GM23338 (cell line): ENCODE measurements around the gene SLC12A5. TPM values are rescaled to one million over a fixed set of nuclear protein-coding genes. Genes with fewer than 3 reads are reported as not detected.

ENCODE experiments used
- ATAC-seq: fragments of 200-7000 bp; cut with Tn5 transposase; 3 replicates; pipeline ENCODE4 v1.9.1; 2020
- DNase-seq: peaks from one replicate; pipeline ENCODE4 v3.0.0-alpha.2; 2015; ENCODE audit warnings: low spot score
- H2AFZ ChIP-seq: fragments of 200-600 bp; sonication (generic); 2 replicates; pipeline ENCODE4 v1.8.0; 2016; ENCODE audit warnings: antibody characterized with exemption, mild to moderate bottlenecking, moderate library complexity
- H3F3A ChIP-seq: fragments of 200-600 bp; sonication (generic); replicated peaks from 2 replicates; pipeline ENCODE4 v1.8.0; 2017; ENCODE audit warnings: antibody characterized with exemption, mixed run types, low read depth
- H3K27ac ChIP-seq: fragments of 200-600 bp; sonication (generic); 2 replicates; pipeline ENCODE4 v1.6.1; 2016; ENCODE audit warnings: low read depth
- H3K27me3 ChIP-seq: fragments of 200-600 bp; sonication (generic); 2 replicates; pipeline ENCODE4 v1.8.0; 2016; ENCODE audit warnings: mild to moderate bottlenecking, mixed run types, moderate library complexity; ENCODE audit not compliant: insufficient read depth
- H3K36me3 ChIP-seq: fragments of 200-600 bp; sonication (generic); 2 replicates; pipeline ENCODE4 v1.8.0; 2016; ENCODE audit warnings: mild to moderate bottlenecking; ENCODE audit not compliant: insufficient read depth
- H3K4me1 ChIP-seq: fragments of 200-600 bp; sonication (generic); 2 replicates; pipeline ENCODE4 v1.8.0; 2016; ENCODE audit warnings: mild to moderate bottlenecking, moderate library complexity; ENCODE audit not compliant: insufficient read depth
- H3K4me2 ChIP-seq: fragments of 200-600 bp; sonication (generic); 2 replicates; pipeline ENCODE4 v1.7.1; 2017; ENCODE audit warnings: mixed run types
- H3K4me3 ChIP-seq: fragments of 200-600 bp; sonication (generic); 2 replicates; pipeline ENCODE4 v1.6.1; 2016; ENCODE audit warnings: mixed run types
- H3K79me2 ChIP-seq: fragments of 200-600 bp; sonication (generic); replicated peaks from 2 replicates; pipeline ENCODE4 v1.8.0; 2017; ENCODE audit warnings: mild to moderate bottlenecking; ENCODE audit not compliant: insufficient read depth
- H3K9me2 ChIP-seq: fragments of 200-600 bp; sonication (generic); 2 replicates; pipeline ENCODE4 v1.8.0; 2017; ENCODE audit not compliant: insufficient read depth
- H4K20me1 ChIP-seq: fragments of 200-600 bp; sonication (generic); replicated peaks from 2 replicates; pipeline ENCODE4 v1.8.0; 2017; ENCODE audit warnings: mild to moderate bottlenecking; ENCODE audit not compliant: insufficient read depth
- H3K27ac Mint-ChIP-seq: 2 replicates; pipeline ENCODE4 v1.8.0; 2020; ENCODE audit warnings: inconsistent platforms, mild to moderate bottlenecking, moderate library complexity, mixed read lengths
- H3K27me3 Mint-ChIP-seq: 3 replicates; pipeline ENCODE4 v1.8.0; 2022; ENCODE audit warnings: low read depth, mild to moderate bottlenecking, moderate library complexity, mixed read lengths, inconsistent platforms; ENCODE audit not compliant: insufficient read depth, poor library complexity
- H3K36me3 Mint-ChIP-seq: 3 replicates; pipeline ENCODE4 v1.8.0; 2021; ENCODE audit warnings: low read depth, mild to moderate bottlenecking, inconsistent platforms, moderate library complexity, mixed read lengths
- H3K4me1 Mint-ChIP-seq: 3 replicates; pipeline ENCODE4 v1.8.0; 2020; ENCODE audit warnings: mild to moderate bottlenecking, inconsistent platforms, mixed read lengths
- H3K4me3 Mint-ChIP-seq: 3 replicates; pipeline ENCODE4 v1.8.0; 2021; ENCODE audit warnings: moderate library complexity, mild to moderate bottlenecking, inconsistent platforms, mixed read lengths
- H3K9me3 Mint-ChIP-seq: 3 replicates; pipeline ENCODE4 v1.8.0; 2020; ENCODE audit warnings: moderate library complexity, mild to moderate bottlenecking, inconsistent platforms, mixed read lengths
- CREB1 ChIP-seq: fragments of 250-450 bp; sonication (Bioruptor Pico); IDR thresholded peaks from 2 replicates; pipeline ENCODE4 v1.5.0; 2020; ENCODE audit warnings: low read depth, mild to moderate bottlenecking, moderate library complexity
- NANOG ChIP-seq: IDR thresholded peaks from 2 replicates; pipeline ENCODE4 v1.6.1; 2016; ENCODE audit warnings: antibody characterized with exemption, borderline replicate concordance
- POLR2AphosphoS5 ChIP-seq: IDR thresholded peaks from 2 replicates; pipeline ENCODE4 v1.6.1; 2016; ENCODE audit warnings: antibody characterized with exemption, low read depth
- ZNF331 ChIP-seq: fragments of 250-450 bp; sonication (Bioruptor Pico); IDR thresholded peaks from 2 replicates; pipeline ENCODE4 v1.5.0; 2020; ENCODE audit warnings: low read depth, mild to moderate bottlenecking, moderate library complexity
- polyA plus RNA-seq: library from polyadenylated mRNA; unstranded; fragments of >200 nt; fragmentation: Nextera tagmentation; extraction: Ambion mirVana; gene quantifications from 2 replicates; pipeline ENCODE4 v1.2.1, GENCODE V29; 2016
- total RNA-seq: library from RNA; depleted of rRNA; stranded (reverse); fragments of >200 nt; shearing (Covaris generic); gene quantifications from 2 replicates; pipeline ENCODE4 v1.2.3, GENCODE V29; 2014
- TF ChIP-seq, protein P1 (sequence below): IDR thresholded peaks from one replicate; pipeline ENCODE4 v1.6.1; 2018; ENCODE audit warnings: antibody characterized with exemption; ENCODE audit not compliant: unreplicated experiment
- TF ChIP-seq, protein P2 (sequence below), 2 experiments: fragments of 200-600 bp in 1 of 2; sonication (generic) in 1 of 2; conservative IDR thresholded peaks; 2 replicates each; pipeline versions ENCODE4 v1.5.1 to v1.6.1; 2016 to 2017; ENCODE audit warnings: antibody characterized with exemption in 2 of 2, low read depth in 2 of 2, mild to moderate bottlenecking in 2 of 2, moderate library complexity in 1 of 2

Gene SLC12A5
- total and polyA plus RNA-seq, 2 experiments from 2014 or later = 3.5 to 8.4 TPM

DNA sequence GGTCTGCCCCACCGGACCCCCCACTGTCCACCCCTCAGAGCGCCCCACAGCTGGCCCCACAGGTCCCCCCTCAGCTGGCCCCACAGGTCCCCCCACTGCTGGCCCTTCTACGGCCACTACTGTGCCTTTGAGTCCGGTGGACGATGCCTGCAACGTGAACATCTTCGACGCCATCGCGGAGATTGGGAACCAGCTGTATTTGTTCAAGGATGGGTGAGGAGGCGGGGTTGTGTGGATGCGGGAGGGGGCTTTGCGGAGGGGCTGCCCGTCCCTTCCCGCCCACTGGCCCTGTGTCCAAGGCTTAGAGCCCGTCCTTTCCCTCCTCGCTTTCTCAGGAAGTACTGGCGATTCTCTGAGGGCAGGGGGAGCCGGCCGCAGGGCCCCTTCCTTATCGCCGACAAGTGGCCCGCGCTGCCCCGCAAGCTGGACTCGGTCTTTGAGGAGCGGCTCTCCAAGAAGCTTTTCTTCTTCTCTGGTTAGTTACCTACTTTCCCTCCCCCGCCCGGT, 15.6 kb upstream of the SLC12A5 start (continued):
- TF ChIP-seq ZNF331 = no peak
- TF ChIP-seq, protein P1, sequence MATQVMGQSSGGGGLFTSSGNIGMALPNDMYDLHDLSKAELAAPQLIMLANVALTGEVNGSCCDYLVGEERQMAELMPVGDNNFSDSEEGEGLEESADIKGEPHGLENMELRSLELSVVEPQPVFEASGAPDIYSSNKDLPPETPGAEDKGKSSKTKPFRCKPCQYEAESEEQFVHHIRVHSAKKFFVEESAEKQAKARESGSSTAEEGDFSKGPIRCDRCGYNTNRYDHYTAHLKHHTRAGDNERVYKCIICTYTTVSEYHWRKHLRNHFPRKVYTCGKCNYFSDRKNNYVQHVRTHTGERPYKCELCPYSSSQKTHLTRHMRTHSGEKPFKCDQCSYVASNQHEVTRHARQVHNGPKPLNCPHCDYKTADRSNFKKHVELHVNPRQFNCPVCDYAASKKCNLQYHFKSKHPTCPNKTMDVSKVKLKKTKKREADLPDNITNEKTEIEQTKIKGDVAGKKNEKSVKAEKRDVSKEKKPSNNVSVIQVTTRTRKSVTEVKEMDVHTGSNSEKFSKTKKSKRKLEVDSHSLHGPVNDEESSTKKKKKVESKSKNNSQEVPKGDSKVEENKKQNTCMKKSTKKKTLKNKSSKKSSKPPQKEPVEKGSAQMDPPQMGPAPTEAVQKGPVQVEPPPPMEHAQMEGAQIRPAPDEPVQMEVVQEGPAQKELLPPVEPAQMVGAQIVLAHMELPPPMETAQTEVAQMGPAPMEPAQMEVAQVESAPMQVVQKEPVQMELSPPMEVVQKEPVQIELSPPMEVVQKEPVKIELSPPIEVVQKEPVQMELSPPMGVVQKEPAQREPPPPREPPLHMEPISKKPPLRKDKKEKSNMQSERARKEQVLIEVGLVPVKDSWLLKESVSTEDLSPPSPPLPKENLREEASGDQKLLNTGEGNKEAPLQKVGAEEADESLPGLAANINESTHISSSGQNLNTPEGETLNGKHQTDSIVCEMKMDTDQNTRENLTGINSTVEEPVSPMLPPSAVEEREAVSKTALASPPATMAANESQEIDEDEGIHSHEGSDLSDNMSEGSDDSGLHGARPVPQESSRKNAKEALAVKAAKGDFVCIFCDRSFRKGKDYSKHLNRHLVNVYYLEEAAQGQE = no peak
- TF ChIP-seq POLR2AphosphoS5 = no peak

DNA sequence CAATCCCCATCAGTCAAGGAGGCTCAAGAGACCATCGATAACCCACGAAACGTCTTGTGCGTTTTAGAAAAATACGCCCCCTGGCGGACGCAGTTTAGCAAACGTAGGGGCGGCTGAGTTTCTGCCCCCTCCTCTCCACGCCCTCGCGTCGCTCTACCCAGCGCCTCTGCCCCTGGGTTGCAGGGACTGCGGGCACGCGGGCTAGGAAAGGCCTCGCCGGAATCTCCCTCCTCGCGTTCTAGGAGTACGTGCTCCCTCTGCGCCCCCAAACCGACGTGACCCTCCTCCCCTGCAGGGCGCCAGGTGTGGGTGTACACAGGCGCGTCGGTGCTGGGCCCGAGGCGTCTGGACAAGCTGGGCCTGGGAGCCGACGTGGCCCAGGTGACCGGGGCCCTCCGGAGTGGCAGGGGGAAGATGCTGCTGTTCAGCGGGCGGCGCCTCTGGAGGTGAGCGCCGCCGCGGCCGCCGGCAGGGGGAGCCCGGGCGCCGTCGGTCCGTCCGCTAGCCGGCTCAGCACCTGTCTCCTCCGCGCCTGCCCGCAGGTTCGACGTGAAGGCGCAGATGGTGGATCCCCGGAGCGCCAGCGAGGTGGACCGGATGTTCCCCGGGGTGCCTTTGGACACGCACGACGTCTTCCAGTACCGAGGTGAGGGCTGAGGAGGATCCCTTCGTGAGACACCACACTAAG, 15.0 kb upstream of the SLC12A5 start:
- peak overlapping the region; percentile 70 for H3K4me3 Mint-ChIP-seq
- TF ChIP-seq CREB1 (CRISPR knock-in tag) (peak; percentile 41), NANOG (no peak), POLR2AphosphoS5 (peak; percentile 55)
- TF ChIP-seq, protein P2, sequence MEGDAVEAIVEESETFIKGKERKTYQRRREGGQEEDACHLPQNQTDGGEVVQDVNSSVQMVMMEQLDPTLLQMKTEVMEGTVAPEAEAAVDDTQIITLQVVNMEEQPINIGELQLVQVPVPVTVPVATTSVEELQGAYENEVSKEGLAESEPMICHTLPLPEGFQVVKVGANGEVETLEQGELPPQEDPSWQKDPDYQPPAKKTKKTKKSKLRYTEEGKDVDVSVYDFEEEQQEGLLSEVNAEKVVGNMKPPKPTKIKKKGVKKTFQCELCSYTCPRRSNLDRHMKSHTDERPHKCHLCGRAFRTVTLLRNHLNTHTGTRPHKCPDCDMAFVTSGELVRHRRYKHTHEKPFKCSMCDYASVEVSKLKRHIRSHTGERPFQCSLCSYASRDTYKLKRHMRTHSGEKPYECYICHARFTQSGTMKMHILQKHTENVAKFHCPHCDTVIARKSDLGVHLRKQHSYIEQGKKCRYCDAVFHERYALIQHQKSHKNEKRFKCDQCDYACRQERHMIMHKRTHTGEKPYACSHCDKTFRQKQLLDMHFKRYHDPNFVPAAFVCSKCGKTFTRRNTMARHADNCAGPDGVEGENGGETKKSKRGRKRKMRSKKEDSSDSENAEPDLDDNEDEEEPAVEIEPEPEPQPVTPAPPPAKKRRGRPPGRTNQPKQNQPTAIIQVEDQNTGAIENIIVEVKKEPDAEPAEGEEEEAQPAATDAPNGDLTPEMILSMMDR (conservative IDR thresholded peaks at IDR 0.05; ENCODE audit: low read depth in 2 of 2) = peak; percentile 79 to 81
- DNase-seq (peak; percentile 97), ATAC-seq (peak; percentile 78)
- no peak overlapping the region for H3K27ac Mint-ChIP-seq
- peaks cover 7% of the 10 kb centered on the region; the same call in 1 of the 3 replicates for H3K36me3 Mint-ChIP-seq
- Histone ChIP-seq H3F3A (peaks cover 9% of the 10 kb centered on the region), H3K4me3 (peak overlapping the region; percentile 70), H3K27ac (no peak overlapping the region), H3K79me2 (no peaks in the 10 kb centered on the region), H3K27me3 (peaks cover 16% of the 10 kb centered on the region), H3K4me1 (peaks cover 9% of the 10 kb centered on the region; the same call in 1 of the 2 replicates), H3K9me2 (no peaks in the 10 kb centered on the region), H4K20me1 (no peaks in the 10 kb centered on the region), H3K36me3 (no peaks in the 10 kb centered on the region), H2AFZ (peak overlapping the region; percentile 94), H3K4me2 (peak overlapping the region; percentile 85)
- peaks cover 16% of the 10 kb centered on the region for H3K9me3 Mint-ChIP-seq
- peaks cover 25% of the 10 kb centered on the region for H3K4me1 Mint-ChIP-seq
- peaks cover 27% of the 10 kb centered on the region for H3K27me3 Mint-ChIP-seq
